GM18951 (cell line): ENCODE results near the gene TRPC3.

Experiments
- POLR2A ChIP-seq: IDR thresholded peaks from 4 replicates; pipeline ENCODE4 v1.6.1; 2011; ENCODE audit warnings: mild to moderate bottlenecking; ENCODE audit not compliant: insufficient read length, insufficient read depth; ENCODE audit errors: extremely low read depth
- in situ Hi-C: fragments of 300-500 bp; cut with MboI; formaldehyde crosslinking; loops from one replicate; pipeline ENCODE4 v1.12.0; 2022; ENCODE audit warnings: low sequenced_read_pairs, mixed read lengths, inconsistent platforms; ENCODE audit not compliant: unreplicated experiment

TRPC3 gene

DNA sequence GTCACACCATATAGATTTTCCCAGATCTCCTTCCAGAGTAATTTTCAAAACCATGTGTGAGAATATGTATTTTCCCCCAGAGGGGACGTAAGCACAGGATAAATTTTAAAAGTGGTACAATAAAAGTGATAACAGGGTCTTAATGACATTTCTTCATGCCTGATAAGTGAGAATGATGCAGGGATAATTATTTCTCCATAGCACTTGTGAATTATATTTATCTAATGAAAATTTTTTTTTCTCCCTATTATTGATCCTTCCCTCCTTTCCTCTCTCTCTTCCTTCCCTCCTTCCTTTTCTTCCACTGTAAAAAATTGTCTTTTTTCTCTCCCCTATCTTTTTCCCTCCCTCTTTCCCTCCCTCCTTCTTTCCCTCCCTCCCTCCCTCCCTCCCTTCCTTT lies 17.0 kb upstream of the TRPC3 start:
- in situ Hi-C loops: no loop called here
- no peak for TF ChIP-seq POLR2A

DNA sequence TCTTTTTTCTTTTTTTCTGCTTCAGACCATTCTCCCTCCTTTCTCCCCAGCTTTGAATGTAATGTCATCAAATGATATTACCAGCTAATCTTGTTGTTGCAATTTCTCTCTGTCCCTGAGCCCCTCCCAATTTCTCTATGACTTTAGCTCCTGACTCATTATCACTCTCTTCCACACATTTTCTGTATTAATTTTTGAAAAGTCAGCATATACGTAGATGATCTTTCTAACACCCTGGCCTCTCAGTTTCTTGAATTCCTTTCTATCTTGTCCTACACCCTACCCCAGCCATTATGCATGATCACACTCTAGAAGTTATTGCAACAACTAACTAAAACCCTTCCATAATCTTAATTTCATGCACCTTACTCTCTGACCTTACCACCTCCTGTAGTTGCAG lies 13.1 kb upstream of the TRPC3 start:
- TF ChIP-seq POLR2A: no peak
- in situ Hi-C loops: no loop called here

DNA sequence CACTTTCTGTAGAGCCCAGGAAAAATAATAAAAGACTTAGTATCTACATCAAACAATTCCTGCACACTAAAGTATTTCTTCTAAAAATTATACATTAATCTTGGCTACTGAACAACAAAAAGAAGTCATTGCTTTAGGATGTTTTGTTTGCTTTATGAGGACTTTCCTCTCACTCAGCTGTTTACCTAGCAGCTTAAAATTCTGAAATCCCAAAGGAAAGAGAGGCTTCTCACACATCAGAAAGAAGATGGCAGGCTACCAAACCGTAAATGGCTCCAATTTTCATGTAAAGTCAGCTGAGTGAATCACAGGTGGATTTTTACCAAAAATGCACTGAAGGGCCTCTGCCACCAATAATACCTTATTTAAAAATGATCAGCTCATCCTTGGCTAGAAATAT lies 9.0 kb upstream of the TRPC3 start:
- TF ChIP-seq POLR2A: no peak
- in situ Hi-C loops: no loop called here

DNA sequence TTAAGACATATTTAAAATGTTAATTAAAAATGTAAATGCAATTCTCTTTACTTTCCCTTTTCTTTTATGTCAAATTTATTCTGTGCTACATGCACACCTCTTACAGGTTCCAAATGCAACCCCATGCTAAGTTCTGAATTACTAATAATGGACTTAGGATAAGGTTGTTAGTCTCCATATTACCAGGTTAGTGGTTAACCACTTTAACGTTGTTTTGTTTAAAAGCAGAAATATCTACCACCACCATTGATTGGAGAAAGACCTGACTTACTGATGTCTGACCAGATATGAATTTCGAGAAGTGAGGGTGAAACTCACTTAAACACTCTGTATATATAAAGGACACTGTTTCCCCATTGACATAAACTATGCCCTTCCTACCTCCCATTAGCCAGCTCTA lies 6.9 kb upstream of the TRPC3 start:
- in situ Hi-C loops: no loop called here
- TF ChIP-seq POLR2A: no peak

DNA sequence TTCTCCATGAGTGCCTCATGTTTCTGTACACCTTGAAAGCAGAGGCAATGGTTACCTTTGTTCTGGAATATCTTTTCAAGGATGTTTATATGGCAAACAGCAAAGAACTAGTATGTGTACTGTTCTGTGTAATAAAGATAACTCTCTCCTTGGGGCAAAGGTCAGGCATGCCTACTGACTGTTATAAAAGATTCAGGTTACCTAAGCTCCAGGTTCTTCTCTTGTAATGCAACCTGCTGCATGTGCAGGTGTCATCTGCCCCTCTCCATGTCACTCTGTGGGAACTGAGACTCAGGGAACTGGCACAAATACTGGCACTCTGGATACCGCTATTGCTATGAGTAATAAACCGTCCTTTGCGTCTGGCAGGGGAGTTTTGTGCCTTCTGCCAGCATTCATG lies 5.4 kb upstream of the TRPC3 start:
- no peak for TF ChIP-seq POLR2A
- in situ Hi-C loops: no loop called here

DNA sequence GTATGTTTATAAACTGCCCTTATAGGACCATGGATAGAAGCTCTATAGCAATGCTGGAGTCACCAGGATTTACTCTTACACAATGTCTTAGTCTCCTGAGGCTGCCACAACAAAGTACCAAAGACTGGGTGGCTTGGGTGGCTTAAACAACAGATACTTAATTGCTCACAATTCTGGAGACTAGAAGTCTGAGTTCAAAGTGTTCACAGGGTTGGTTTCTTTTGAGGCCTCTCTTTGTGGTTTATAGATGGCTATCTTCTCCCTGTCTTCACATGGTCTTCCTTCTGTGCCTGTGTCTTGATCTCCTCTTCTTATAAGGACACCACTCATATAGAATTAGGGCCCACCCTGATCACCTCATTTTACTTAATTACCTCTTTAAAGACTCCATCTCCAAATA lies 2.0 kb upstream of the TRPC3 start:
- in situ Hi-C loops: no loop called here
- no peak for TF ChIP-seq POLR2A

DNA sequence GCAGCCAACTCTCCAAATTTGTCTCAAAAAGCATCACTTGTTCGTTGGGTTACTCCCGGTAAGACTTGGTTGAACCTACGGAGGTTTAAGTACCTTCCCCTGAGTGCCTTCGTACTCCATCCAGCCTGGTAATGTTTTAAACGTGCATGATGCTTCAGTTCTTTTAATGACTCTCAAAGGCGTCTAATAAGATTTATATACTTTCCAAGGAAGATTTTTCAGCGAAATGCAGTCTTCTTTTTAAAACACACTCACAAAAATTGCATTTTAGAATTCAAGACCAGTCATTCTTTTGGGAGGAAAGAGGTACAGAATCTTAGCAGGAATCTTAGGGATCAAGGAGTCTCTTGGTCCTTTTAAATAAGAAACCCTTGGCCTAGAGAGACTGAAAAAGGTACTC lies 430 bp upstream of the TRPC3 start:
- no peak for TF ChIP-seq POLR2A
- in situ Hi-C loops: no loop called here

DNA sequence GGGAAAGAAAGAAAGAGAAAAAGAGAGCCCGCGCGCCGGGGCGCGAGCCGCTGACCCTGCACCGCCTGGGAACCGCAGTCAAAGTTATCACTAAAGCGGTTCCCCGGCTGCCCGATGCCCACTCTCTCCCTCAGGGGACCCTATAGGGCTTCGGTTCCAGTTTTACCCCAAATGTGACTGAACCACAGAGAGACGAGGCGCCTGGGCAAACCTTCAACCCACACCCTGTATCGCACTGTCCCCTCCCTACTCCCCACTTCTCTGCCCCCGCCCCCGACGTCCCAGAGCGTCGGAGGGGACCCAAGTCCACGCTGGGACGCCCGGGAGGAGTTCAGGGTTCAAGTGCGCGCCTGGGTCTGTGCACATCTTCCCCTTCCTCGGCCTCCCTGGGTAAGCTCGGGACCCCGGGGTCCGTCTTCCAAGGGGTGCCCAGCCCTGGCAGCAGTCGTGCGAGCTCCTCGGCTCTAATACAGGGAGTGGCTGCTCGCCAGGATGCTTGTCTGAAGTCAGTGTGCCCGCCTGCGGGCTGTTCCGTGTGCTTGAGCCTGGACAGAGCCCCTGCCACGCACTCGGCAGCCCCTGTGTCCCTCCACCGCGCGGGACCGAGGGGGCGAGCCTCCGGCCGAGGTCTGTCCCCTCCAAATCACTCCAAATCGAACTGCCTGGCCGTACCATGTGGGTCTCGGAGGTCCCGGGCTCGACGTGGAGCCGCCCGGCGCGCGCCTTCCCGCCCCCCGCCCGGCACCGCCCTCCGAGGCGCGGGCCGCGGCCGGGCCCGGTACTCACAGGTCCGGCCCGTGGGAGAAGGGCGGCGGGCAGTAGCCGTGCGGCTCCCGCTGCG lies 960 bp downstream of the TRPC3 start:
- TF ChIP-seq POLR2A: no peak
- in situ Hi-C loops: no loop called here

DNA sequence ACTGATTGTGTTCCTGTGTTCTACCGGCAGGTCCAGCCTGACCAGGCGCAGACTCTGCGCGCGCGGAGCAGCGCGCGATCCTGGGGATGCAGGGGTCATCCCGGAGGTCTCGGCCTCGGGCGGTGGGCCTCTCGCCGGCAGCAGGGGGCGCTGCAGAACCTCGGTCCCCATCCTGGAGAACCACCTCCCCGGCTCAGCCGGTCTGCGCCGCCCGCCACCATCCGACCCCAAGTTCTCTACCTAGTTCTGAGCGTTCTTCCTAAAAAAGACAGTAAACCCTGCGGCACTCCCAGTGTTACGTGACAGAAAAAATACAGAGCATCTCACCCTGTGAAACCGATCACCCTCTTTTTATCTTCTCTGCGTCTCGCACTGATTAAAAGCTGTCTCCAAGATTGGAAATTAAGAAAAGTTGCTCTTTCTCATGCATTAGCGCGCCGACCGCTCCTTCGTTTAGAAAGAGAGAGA lies 1.6 kb downstream of the TRPC3 start:
- TF ChIP-seq POLR2A: no peak
- in situ Hi-C loops: no loop called here

DNA sequence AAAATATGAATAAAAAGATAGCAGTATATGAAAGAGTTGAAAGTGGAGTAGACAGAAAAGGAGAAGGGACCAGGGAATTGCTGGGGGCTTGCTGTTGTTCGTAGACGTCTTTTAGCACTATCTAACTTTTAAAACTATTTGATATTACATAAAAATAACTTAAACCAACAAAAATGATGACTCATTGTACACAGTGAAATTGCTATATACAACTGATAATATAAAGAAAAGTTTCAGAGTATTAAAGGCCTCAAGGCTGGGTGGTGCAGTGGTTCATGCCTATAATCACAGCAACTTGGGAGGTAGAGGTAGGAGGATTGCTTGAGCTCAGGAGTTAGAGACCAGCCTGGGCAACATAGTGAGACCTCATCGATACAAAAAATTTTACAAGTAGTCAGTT lies 5.2 kb downstream of the TRPC3 start:
- in situ Hi-C loops: no loop called here
- no peak for TF ChIP-seq POLR2A

DNA sequence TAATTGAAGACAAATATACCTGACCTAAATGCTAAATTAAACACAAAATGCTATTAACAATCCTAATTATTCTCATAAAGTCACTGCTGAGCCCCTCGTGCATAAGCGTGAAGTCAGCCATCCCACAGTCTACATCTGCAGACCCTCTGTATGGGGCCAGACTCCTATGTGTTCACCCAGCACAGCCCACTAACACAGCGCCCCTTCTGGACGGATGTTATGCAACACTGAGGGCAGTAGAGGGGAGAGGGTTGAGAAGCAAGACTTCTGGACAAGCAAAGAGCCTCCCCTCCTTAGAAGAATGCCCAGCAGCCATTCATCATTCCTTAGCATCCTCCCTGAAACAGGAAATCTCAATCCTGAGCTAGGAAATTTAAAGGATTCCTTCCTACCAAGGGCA lies 7.9 kb downstream of the TRPC3 start:
- no peak for TF ChIP-seq POLR2A
- in situ Hi-C loops: no loop called here

DNA sequence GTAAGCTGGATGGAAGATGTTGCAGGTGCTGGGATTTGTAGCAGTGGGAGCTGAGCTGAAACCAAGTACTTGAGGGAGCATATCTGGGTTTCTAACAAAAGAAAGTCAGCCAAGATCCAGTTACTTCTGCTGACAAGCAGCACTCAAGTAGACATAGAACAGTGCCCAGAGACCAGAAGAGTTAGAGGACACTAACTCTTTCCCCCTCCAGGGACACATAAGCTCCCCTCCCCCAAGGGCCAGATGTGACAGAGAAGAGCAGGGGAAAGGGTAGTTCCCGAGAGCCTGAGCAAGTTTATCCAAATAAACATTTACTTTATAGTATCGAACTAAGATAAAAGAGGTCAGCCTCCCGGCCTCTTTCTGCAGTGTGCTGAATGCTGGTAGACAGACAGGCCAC lies 12.2 kb downstream of the TRPC3 start:
- in situ Hi-C loops: no loop called here
- no peak for TF ChIP-seq POLR2A

DNA sequence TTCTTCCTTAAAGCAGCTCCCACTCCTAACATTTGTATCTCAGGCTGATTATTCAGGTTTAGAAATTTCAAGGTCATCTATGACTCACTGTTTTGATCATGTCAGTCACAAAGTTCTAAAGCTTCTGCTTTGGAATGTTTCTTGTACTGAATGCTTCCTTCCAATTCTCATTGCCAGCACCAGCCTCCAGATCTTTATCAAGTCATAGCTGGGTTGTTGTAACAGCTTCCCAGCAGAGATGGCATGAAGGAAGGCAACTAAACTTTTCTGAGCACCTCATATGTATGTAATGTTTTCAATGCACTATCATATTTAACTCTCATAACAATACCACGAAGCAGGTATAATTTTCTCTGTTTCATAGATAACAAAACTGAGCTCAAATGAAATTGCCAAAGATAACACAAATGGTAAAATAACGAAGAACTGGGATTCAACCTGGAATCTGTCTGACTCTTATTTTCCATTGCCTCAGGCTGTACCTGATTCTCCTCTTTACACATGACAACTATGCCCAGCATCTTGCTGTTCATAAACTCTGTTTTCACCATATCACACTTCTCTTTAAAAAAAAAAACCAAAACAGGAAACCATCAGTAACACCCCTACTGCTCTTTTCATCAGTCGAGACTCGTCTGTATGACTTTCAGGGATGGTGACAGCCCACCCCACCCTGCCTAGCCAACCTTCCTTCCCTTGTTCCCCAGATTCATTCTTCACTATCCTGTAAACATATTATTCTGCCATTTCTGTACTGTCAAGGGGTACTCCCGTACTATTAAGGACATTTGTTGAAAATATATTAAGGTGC lies 13.4 kb downstream of the TRPC3 start:
- in situ Hi-C loops: no loop called here
- TF ChIP-seq POLR2A: no peak

DNA sequence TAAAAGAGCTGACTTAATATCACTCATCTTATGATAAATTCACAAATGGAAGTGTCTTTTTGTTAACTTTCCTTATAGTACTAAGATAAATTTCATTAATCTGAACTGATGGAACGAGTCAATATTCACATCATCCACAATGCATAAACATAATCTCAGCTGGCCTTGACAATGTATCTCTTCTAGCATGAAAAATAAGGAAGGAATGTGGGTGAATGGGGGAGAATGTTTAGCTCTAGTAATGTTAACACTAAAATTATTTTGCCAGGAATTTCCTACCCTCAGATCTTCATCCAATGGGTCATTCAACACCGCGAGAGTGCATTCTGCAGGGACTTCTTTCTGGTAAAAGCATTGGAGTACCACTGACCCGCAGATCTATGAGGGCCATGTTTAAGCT lies 15.8 kb downstream of the TRPC3 start:
- in situ Hi-C loops: no loop called here
- no peak for TF ChIP-seq POLR2A
